Measurements from ENCODE around the gene PTPN9. TPM values are rescaled to one million over a fixed set of nuclear protein-coding genes. Genes with fewer than 3 reads are reported as not detected.

The PTPN9 gene
- total and polyA plus RNA-seq, 10 of the 15 experiments (the other 5 are each of a cell fraction or from before 2014, with no cell fraction given): 7.8 to 29.1 (median 18.5) TPM

GRCh38 chr15:75451202-75451673 lies 127.9 kb downstream of the PTPN9 start:
- Histone ChIP-seq H3K9ac (ENCODE audit: control insufficient read depth, insufficient read depth, low read length) (peak overlapping the region; percentile 83), H3K9me3 (replicated peaks; ENCODE audit: control insufficient read depth, insufficient read depth, low read length) (no peaks in the 10 kb centered on the region), H3K27me3 (replicated peaks in 1 of 2; ENCODE audit: control insufficient read depth in 2 of 2, insufficient read depth in 2 of 2, low read length in 1 of 2) (no peaks in the 10 kb centered on the region), H3K4me1 (ENCODE audit: control insufficient read depth, insufficient read depth, low read length) (peaks cover 20% of the 10 kb centered on the region), H3K36me3 (ENCODE audit: control insufficient read depth in 2 of 2, insufficient read depth in 2 of 2, low read length in 1 of 2) (peaks cover 0 to 6% of the 10 kb centered on the region in 2 experiments; a peak in 1 of 4 replicates), H3K27ac (ENCODE audit: control insufficient read depth, insufficient read depth) (peak overlapping the region; percentile 90), H3K4me3 (peak overlapping the region; percentile 81; the same call in 1 of the 2 replicates), H3K79me2 (ENCODE audit: control insufficient read depth, insufficient read depth, low read length) (peaks cover 62% of the 10 kb centered on the region), H3K4me2 (ENCODE audit: control insufficient read depth, insufficient read depth) (no peak overlapping the region), H2AFZ (ENCODE audit: control insufficient read depth, low read depth, low read length) (no peak overlapping the region), H4K20me1 (ENCODE audit: control insufficient read depth, insufficient read depth) (no peaks in the 10 kb centered on the region; the same call in 1 of the 2 replicates)
- intact Hi-C loops (cut with micrococcal nuclease; ENCODE audit: unreplicated experiment) (loop anchor here (2.0 to 5.0 kb wide), 4 partner anchors 82 to 429 kb away; partner anchors contain the start of genes MAN2C1, PPCDC and SNUPN), in situ Hi-C loops (cut with MboI) (no loop called here)
- no peak for FAIRE-seq
- CTCF ChIA-PET: interaction anchor here (0.6 to 6.1 kb wide), 9 partner anchors 20 to 501 kb away, joined by 3 to 63 read pairs (median 4); partner anchors contain the start of genes IMP3 and MAN2C1
- DNase-seq (ENCODE audit: low read depth, low spot score): no peak
- 0% methylated on average over 20 of the region's 45 CpGs for WGBS (ENCODE audit: insufficient coverage, insufficient replicate concordance, low lambda C conversion rate, missing lambda C conversion rate)
- RAD21 ChIA-PET (ENCODE audit: unreplicated experiment): interaction anchor here (0.6 to 7.3 kb wide), 20 partner anchors 9 to 1693 kb away, joined by 3 to 113 read pairs (median 4); partner anchors contain the start of genes IMP3, MAN2C1, PPCDC and PTPN9
- SMC1A ChIA-PET (ENCODE audit: uncharacterized antibody, unreplicated experiment): interaction anchor here (0.7 to 3.8 kb wide), 9 partner anchors 28 to 247 kb away, joined by 3 to 27 read pairs (median 4); partner anchors contain the start of genes IMP3, MAN2C1 and SNUPN
- no peak; the same call in 1 of the 2 replicates for TF ChIP-seq CBFB (IDR thresholded peaks at IDR 0.05; ENCODE audit: low read depth)
- peak; percentile 68 for TF ChIP-seq NKRF (conservative IDR thresholded peaks at IDR 0.05)
- 0 out of 2 replicates have a peak, but pooled peaks have one; percentile 2 for TF ChIP-seq MXI1 (IDR thresholded peaks at IDR 0.05; ENCODE audit: low read depth, low read length)
- TF ChIP-seq POLR2A (IDR thresholded peaks at IDR 0.05; ENCODE audit: low read depth, low read length): peak; percentile 51; the same call in 1 of the 2 replicates
- no peak for TF ChIP-seq TCF7 (IDR thresholded peaks at IDR 0.05; ENCODE audit: borderline replicate concordance)
- peak; percentile 69; the same call in 1 of the 2 replicates for TF ChIP-seq SMARCA5 (IDR thresholded peaks at IDR 0.05)
- TF ChIP-seq BCL11A (IDR thresholded peaks at IDR 0.05; ENCODE audit: low read depth, low read length): 0 out of 2 replicates have a peak, but pooled peaks have one; percentile 5
- TF ChIP-seq DPF2 (IDR thresholded peaks at IDR 0.05): 0 out of 2 replicates have a peak, but pooled peaks have one; percentile 4
- TF ChIP-seq EGR1 (IDR thresholded peaks at IDR 0.05; ENCODE audit: borderline replicate concordance in 1 of 2, low read depth in 2 of 2, low read length in 2 of 2): peak in 1 of 2 experiments; percentile 62; a peak in 1 of 3 replicates
- no peak for ATAC-seq
- BruUV-seq (replicated peaks): no TSS peak
- POLR2A ChIA-PET: interaction anchor here (0.6 to 7.2 kb wide), 15 partner anchors 9 to 668 kb away, joined by 3 to 110 read pairs (median 4); partner anchors contain the start of genes C15orf39, FAM219B, IMP3 and MAN2C1
